HepG2 (cell line): Measurements from ENCODE around the gene AHCY. TPM values are rescaled to one million over a fixed set of nuclear protein-coding genes. Genes with fewer than 3 reads are reported as not detected.
A peak's percentile ranks its signal among the peaks of the same experiment; 100 is the strongest.

Experiments used
- ARNT2 ChIP-seq: sonication (generic); formaldehyde crosslinking; IDR thresholded peaks from 2 replicates; pipeline ENCODE4 v1.8.0; 2022; ENCODE audit warnings: mild to moderate bottlenecking, low read depth, missing genetic modification reagents, moderate library complexity
- ATF4 ChIP-seq, 2 experiments: fragments of 450-650 bp in 1 of 2; sonication (generic) in 1 of 2; formaldehyde crosslinking; IDR thresholded peaks; 2 replicates each; pipeline versions ENCODE4 v1.5.0 to v1.8.0; 2020 to 2022; ENCODE audit warnings: mild to moderate bottlenecking in 1 of 2, missing genetic modification reagents in 1 of 2
- ATF6 ChIP-seq: sonication (generic); formaldehyde crosslinking; conservative IDR thresholded peaks from 2 replicates; pipeline ENCODE4 v1.4.0; 2020; ENCODE audit warnings: missing genetic modification reagents
- CBX5 ChIP-seq: sonication (generic); formaldehyde crosslinking; IDR thresholded peaks from 2 replicates; pipeline ENCODE4 v1.4.0; 2020; ENCODE audit warnings: missing genetic modification reagents, borderline replicate concordance
- JUND ChIP-seq: sonication (generic); formaldehyde crosslinking; IDR thresholded peaks from 2 replicates; pipeline ENCODE4 v1.8.0; 2022; ENCODE audit warnings: mild to moderate bottlenecking, missing genetic modification reagents
- MAZ ChIP-seq, 2 experiments: sonication (generic) in 1 of 2; formaldehyde crosslinking in 1 of 2; IDR thresholded peaks; 2 replicates each; pipeline versions ENCODE4 v1.5.0 to v1.6.1; 2012 to 2020; ENCODE audit warnings: low read depth in 2 of 2, mild to moderate bottlenecking in 2 of 2, borderline replicate concordance in 1 of 2, improper control_type of control experiment in 1 of 2, low read length in 1 of 2, missing genetic modification reagents in 1 of 2, moderate library complexity in 1 of 2
- MTA1 ChIP-seq: sonication (generic); formaldehyde crosslinking; IDR thresholded peaks from 2 replicates; pipeline ENCODE4 v1.4.0; 2020; ENCODE audit warnings: missing genetic modification reagents, mild to moderate bottlenecking, borderline replicate concordance
- PHF5A ChIP-seq: IDR thresholded peaks from one replicate; pipeline ENCODE4 v1.6.1; 2018; ENCODE audit warnings: low read depth, missing genetic modification reagents; ENCODE audit not compliant: unreplicated experiment
- SPEN ChIP-seq: sonication (generic); formaldehyde crosslinking; IDR thresholded peaks from 2 replicates; pipeline ENCODE4 v1.5.1; 2020; ENCODE audit warnings: low read depth, mild to moderate bottlenecking, missing genetic modification reagents
- TBL1XR1 ChIP-seq: fragments of 150-350 bp; IDR thresholded peaks from 2 replicates; pipeline ENCODE4 v1.6.1; 2014; ENCODE audit warnings: borderline replicate concordance, low read length; ENCODE audit not compliant: partially characterized antibody
- XRCC5 ChIP-seq: fragments of 200-400 bp; formaldehyde crosslinking; optimal IDR thresholded peaks from 2 replicates; pipeline ENCODE3; 2017; ENCODE audit warnings: mild to moderate bottlenecking, low read length
- ZBTB7A ChIP-seq: sonication (generic); formaldehyde crosslinking; IDR thresholded peaks from 2 replicates; pipeline ENCODE4 v1.8.0; 2022; ENCODE audit warnings: mild to moderate bottlenecking, missing genetic modification reagents
- ZEB1 ChIP-seq: IDR thresholded peaks from 2 replicates; pipeline ENCODE4 v1.6.1; 2012; ENCODE audit warnings: mild to moderate bottlenecking, low read depth, inconsistent platforms; ENCODE audit not compliant: insufficient replicate concordance
- ZMYM4 ChIP-seq: sonication (generic); formaldehyde crosslinking; IDR thresholded peaks from 2 replicates; pipeline ENCODE4 v1.8.1; 2023; ENCODE audit warnings: mild to moderate bottlenecking, missing genetic modification reagents
- ZNF20 ChIP-seq: sonication (generic); formaldehyde crosslinking; IDR thresholded peaks from 2 replicates; pipeline ENCODE4 v1.4.0; 2020; ENCODE audit warnings: mild to moderate bottlenecking, moderate library complexity, missing genetic modification reagents
- ZNF274 ChIP-seq: sonication (generic); formaldehyde crosslinking; IDR thresholded peaks from 2 replicates; pipeline ENCODE4 v1.5.1; 2020; ENCODE audit warnings: mild to moderate bottlenecking, missing genetic modification reagents
- ZNF367 ChIP-seq: sonication (generic); formaldehyde crosslinking; IDR thresholded peaks from 2 replicates; pipeline ENCODE4 v1.4.0; 2020; ENCODE audit warnings: missing genetic modification reagents, borderline replicate concordance
- ZNF740 ChIP-seq: sonication (generic); formaldehyde crosslinking; IDR thresholded peaks from 2 replicates; pipeline ENCODE4 v1.4.0; 2020; ENCODE audit warnings: missing genetic modification reagents
- ZNF746 ChIP-seq: sonication (generic); formaldehyde crosslinking; IDR thresholded peaks from 2 replicates; pipeline ENCODE4 v1.8.0; 2022; ENCODE audit warnings: mild to moderate bottlenecking, missing genetic modification reagents
- ZNF781 ChIP-seq: sonication (generic); formaldehyde crosslinking; IDR thresholded peaks from 2 replicates; pipeline ENCODE4 v1.5.1; 2020; ENCODE audit warnings: borderline replicate concordance, mild to moderate bottlenecking, missing genetic modification reagents; ENCODE audit errors: not compliant biosample characterization
- polyA plus RNA-seq, 8 experiments: library from polyadenylated mRNA; depleted of rRNA in 3 of 8; stranded (reverse) in 7 of 8; unstranded in 1 of 8; fragments of >200 nt; fragmentation: Illumina TruSeq in 4 of 8; extraction: Trizol in 4 of 8; gene quantifications; 2 replicates each; pipeline versions ENCODE4 v1.2.1 to v1.2.3, GENCODE V29; 2011 to 2016; ENCODE audit warnings: low read depth in 4 of 8, missing spikeins in 1 of 8, mixed read lengths in 1 of 8; ENCODE audit not compliant: insufficient read depth in 1 of 8
- total RNA-seq, 5 experiments: library from RNA; depleted of rRNA; stranded (reverse); fragments of >200 nt; fragmentation: Illumina TruSeq; extraction: Trizol; gene quantifications; 2 replicates each; pipeline ENCODE4 v1.2.3, GENCODE V29; 2016; ENCODE audit warnings: low read depth in 1 of 5
- TF ChIP-seq, protein P1 (sequence below): sonication (generic); formaldehyde crosslinking; IDR thresholded peaks from 2 replicates; pipeline ENCODE4 v1.5.0; 2020; ENCODE audit warnings: missing genetic modification reagents, mild to moderate bottlenecking, borderline replicate concordance

Gene AHCY
- total and polyA plus RNA-seq, 2 of the 13 experiments (the other 11 are each of a cell fraction or from before 2014, with no cell fraction given) = 407 to 419 TPM

GRCh38 chr20:34311118-34312023, 8.2 kb upstream of the AHCY start (continued):
- TF ChIP-seq ZMYM4 = peak; percentile 84
- TF ChIP-seq ZNF746 (CRISPR knock-in tag) = peak; percentile 98
- TF ChIP-seq ATF6 (CRISPR knock-in tag) = no peak
- peak; percentile 85 for TF ChIP-seq PHF5A (CRISPR knock-in tag)
- TF ChIP-seq MAZ (IDR thresholded peaks at IDR 0.05; ENCODE audit: borderline replicate concordance, low read depth, low read length) = peak; percentile 96
- peak; percentile 83 for TF ChIP-seq MAZ (CRISPR knock-in tag; IDR thresholded peaks at IDR 0.05; ENCODE audit: low read depth)
- TF ChIP-seq XRCC5 = peak; percentile 88
- TF ChIP-seq, protein P1, sequence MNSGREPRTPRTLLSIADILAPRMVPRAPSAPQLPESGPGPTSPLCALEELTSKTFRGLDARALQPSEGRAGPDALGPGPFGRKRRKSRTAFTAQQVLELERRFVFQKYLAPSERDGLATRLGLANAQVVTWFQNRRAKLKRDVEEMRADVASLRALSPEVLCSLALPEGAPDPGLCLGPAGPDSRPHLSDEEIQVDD (CRISPR knock-in tag) = 0 out of 2 replicates have a peak, but pooled peaks have one; percentile 30
- TF ChIP-seq CBX5 = peak; percentile 91
- TF ChIP-seq ATF4 (CRISPR knock-in tag; IDR thresholded peaks at IDR 0.05) = peak in 1 of 2 experiments; percentile 78; a peak in 2 of 4 replicates
- TF ChIP-seq TBL1XR1 = peak; percentile 44
- no peak for TF ChIP-seq ZEB1
- no peak for TF ChIP-seq ZNF781 (CRISPR knock-in tag)
- TF ChIP-seq ARNT2 (CRISPR knock-in tag) = peak; percentile 91; the same call in 1 of the 2 replicates
- TF ChIP-seq ZNF740 (CRISPR knock-in tag) = peak; percentile 15; the same call in 1 of the 2 replicates
- peak; percentile 98 for TF ChIP-seq MTA1 (CRISPR knock-in tag)
- TF ChIP-seq SPEN (CRISPR knock-in tag) = peak; percentile 74
- peak; percentile 4; the same call in 1 of the 2 replicates for TF ChIP-seq ZNF274 (CRISPR knock-in tag)
- no peak for TF ChIP-seq ZNF20 (CRISPR knock-in tag)
- TF ChIP-seq JUND (CRISPR knock-in tag) = no peak; the same call in 1 of the 2 replicates
- peak; percentile 78 for TF ChIP-seq ZBTB7A (CRISPR knock-in tag)
- no peak; the same call in 1 of the 2 replicates for TF ChIP-seq ZNF367 (CRISPR knock-in tag)
